Activated CD8-positive, alpha-beta memory T cell treated with anti-CD3 and anti-CD28 coated beads, Interleukin-2, amount 50 U/mL, for 24 hours (primary cell): ENCODE data around the gene PHF11.

ENCODE experiments used
- DNase-seq: peaks from one replicate; pipeline ENCODE4 v3.0.0-alpha.2; 2020; ENCODE audit errors: extremely low read depth

The PHF11 gene

GRCh38 chr13:49495783-49496762 is at the start of gene PHF11:
TSS of gene PHF11 (plus strand) at chr13:49495953. CDS start at chr13:49496002, 49 bp downstream.
- peak; percentile 73 for DNase-seq

- no peak for DNase-seq
These were observed 49.3 kb upstream of the PHF11 start for GRCh38 chr13:49446473-49446872.

GRCh38 chr13:49448753-49449152 is 47.0 kb upstream of the PHF11 start:
- no peak for DNase-seq

GRCh38 chr13:49450105-49450819 is 45.5 kb upstream of the PHF11 start:
- DNase-seq, result no peak

- no peak for DNase-seq
These were observed 42.9 kb upstream of the PHF11 start for GRCh38 chr13:49452725-49453457.

GRCh38 chr13:49453465-49453864 is 42.3 kb upstream of the PHF11 start:
- DNase-seq, result no peak

GRCh38 chr13:49454388-49455006 is 41.3 kb upstream of the PHF11 start:
- DNase-seq, result no peak

GRCh38 chr13:49455007-49455398 is 40.8 kb upstream of the PHF11 start:
- DNase-seq, result no peak

GRCh38 chr13:49456156-49456555 is 39.6 kb upstream of the PHF11 start:
- DNase-seq, result no peak

- no peak for DNase-seq
These were observed 38.5 kb upstream of the PHF11 start for GRCh38 chr13:49457221-49457620.

GRCh38 chr13:49459580-49459979 is 36.2 kb upstream of the PHF11 start:
- DNase-seq, result no peak

- DNase-seq, result no peak
These were observed 31.7 kb upstream of the PHF11 start for GRCh38 chr13:49464085-49464484.

- DNase-seq, result no peak
These were observed 31.0 kb upstream of the PHF11 start for GRCh38 chr13:49464621-49465325.

GRCh38 chr13:49466292-49466838 is 29.4 kb upstream of the PHF11 start:
- no peak for DNase-seq

GRCh38 chr13:49472186-49472585 is 23.6 kb upstream of the PHF11 start:
- no peak for DNase-seq

- no peak for DNase-seq
These were observed 19.2 kb upstream of the PHF11 start for GRCh38 chr13:49476529-49476928.

GRCh38 chr13:49481788-49482187 is 14.0 kb upstream of the PHF11 start:
- DNase-seq, result no peak

- DNase-seq, result no peak
These were observed 7.2 kb upstream of the PHF11 start for GRCh38 chr13:49488563-49488962.

- DNase-seq, result no peak
These were observed 1.1 kb upstream of the PHF11 start for GRCh38 chr13:49494645-49495044.

GRCh38 chr13:49496837-49497236 is 1.1 kb downstream of the PHF11 start:
- peak; percentile 30 for DNase-seq

- no peak for DNase-seq
These were observed 1.5 kb downstream of the PHF11 start for GRCh38 chr13:49497272-49497671.
